IMR-90 (cell line): ENCODE measurements around the gene DGLUCY.

Experiments
- MAZ ChIP-seq: IDR thresholded peaks from 2 replicates; pipeline ENCODE4 v1.6.1; 2012; ENCODE audit warnings: low read depth, mild to moderate bottlenecking, low read length, improper control_type of control experiment, moderate library complexity, borderline replicate concordance
- POLR2A ChIP-seq: IDR thresholded peaks from 2 replicates; pipeline ENCODE4 v1.6.1; 2012; ENCODE audit warnings: mild to moderate bottlenecking, low read depth, low read length
- RFX5 ChIP-seq: IDR thresholded peaks from 2 replicates; pipeline ENCODE4 v1.8.0; 2012; ENCODE audit warnings: low read depth, mild to moderate bottlenecking, low read length, moderate library complexity

- TF ChIP-seq RFX5: no peak
- no peak for TF ChIP-seq POLR2A
- TF ChIP-seq MAZ: no peak
Measured at GRCh38 chr14:91129261-91129660, 15.4 kb downstream of the DGLUCY start.
